Measurements from ENCODE around the gene ZSWIM4. TPM values are rescaled to one million over a fixed set of nuclear protein-coding genes. Genes with fewer than 3 reads are reported as not detected.

The ZSWIM4 gene
- total and polyA plus RNA-seq, 10 of the 15 experiments (the other 5 are each of a cell fraction or from before 2014, with no cell fraction given), result 0.73 to 11.1 (median 1.8) TPM; not detected in 2

GRCh38 chr19:13825489-13826441 lies 30.5 kb downstream of the ZSWIM4 start:
- ChIA-PET RAD21 (ENCODE audit: unreplicated experiment) (no interaction called here), CTCF (interaction anchor here (1.5 kb wide), 1 partner anchor 21 kb away, joined by 3 read pairs; no protein-coding TSS in a partner anchor), SMC1A (ENCODE audit: uncharacterized antibody, unreplicated experiment) (interaction anchor here (1.1 kb wide), 1 partner anchor 147 kb away, joined by 4 read pairs; no protein-coding TSS in a partner anchor), POLR2A (interaction anchor here (1.6 kb wide), 1 partner anchor 29 kb away, joined by 3 read pairs; no protein-coding TSS in a partner anchor)
- intact Hi-C loops (cut with micrococcal nuclease; ENCODE audit: unreplicated experiment) (no loop called here), in situ Hi-C loops (cut with MboI) (no loop called here)
- BruUV-seq (replicated peaks), result no TSS peak
- 0 out of 6 replicates have a peak, but pooled peaks of 2 of the 3 experiments have one; percentile 14 to 19 for TF ChIP-seq CTCF (IDR thresholded peaks at IDR 0.05 in 2 of 3, conservative IDR thresholded peaks at IDR 0.05 in 1 of 3; ENCODE audit: control insufficient read depth in 2 of 3, extremely low read depth in 1 of 3, insufficient read depth in 1 of 3, low read depth in 3 of 3, low read length in 3 of 3)
- TF ChIP-seq RELA (IDR thresholded peaks at IDR 0.05; ENCODE audit: borderline replicate concordance, partially characterized antibody), result no peak
- H3K9ac ChIP-seq (ENCODE audit: control insufficient read depth, insufficient read depth, low read length), result no peak overlapping the region
- no peak overlapping the region for H2AFZ ChIP-seq (ENCODE audit: control insufficient read depth, low read depth, low read length)
- no peaks in the 10 kb centered on the region for H3K36me3 ChIP-seq (ENCODE audit: control insufficient read depth in 2 of 2, insufficient read depth in 2 of 2, low read length in 1 of 2)
- no peaks in the 10 kb centered on the region for H3K9me3 ChIP-seq (replicated peaks; ENCODE audit: control insufficient read depth, insufficient read depth, low read length)
- FAIRE-seq (no peak), ATAC-seq (peak; percentile 65), DNase-seq (ENCODE audit: low read depth, low spot score) (no peak)
- no peak overlapping the region for H3K4me2 ChIP-seq (ENCODE audit: control insufficient read depth, insufficient read depth)
- H3K27me3 ChIP-seq (replicated peaks in 1 of 2; ENCODE audit: control insufficient read depth in 2 of 2, insufficient read depth in 2 of 2, low read length in 1 of 2), result no peaks in the 10 kb centered on the region
- WGBS (ENCODE audit: insufficient coverage, insufficient replicate concordance, low lambda C conversion rate, missing lambda C conversion rate), result 92% methylated on average over 29 of the region's 30 CpGs
- H4K20me1 ChIP-seq (ENCODE audit: control insufficient read depth, insufficient read depth), result no peaks in the 10 kb centered on the region
- no peaks in the 10 kb centered on the region for H3K4me1 ChIP-seq (ENCODE audit: control insufficient read depth, insufficient read depth, low read length)
- no peak overlapping the region for H3K27ac ChIP-seq (ENCODE audit: control insufficient read depth, insufficient read depth)
- H3K79me2 ChIP-seq (ENCODE audit: control insufficient read depth, insufficient read depth, low read length), result no peaks in the 10 kb centered on the region
- no peak overlapping the region for H3K4me3 ChIP-seq

Measured in GM12878 (cell line).